Endothelial cell of umbilical vein (primary cell): Measurements from ENCODE around the gene DCLK2. TPM values are rescaled to one million over a fixed set of nuclear protein-coding genes. Genes with fewer than 3 reads are reported as not detected.

Source experiments
- BruUV-seq: library from RNA; stranded (reverse); fragments of 400-500 nt; replicated peaks from 2 replicates; lab custom pipeline; 2021; lab: Mats Ljungman, UMichigan
- CTCF ChIA-PET: fragments of 300-600, 350-600 bp; sonication (Branson Sonifier 250); formaldehyde crosslinking; loops from one replicate; lab custom pipeline; 2021; ENCODE audit warnings: antibody characterized with exemption, inconsistent platforms; lab: Charles Lee
- POLR2A ChIA-PET: fragments of 300-600, 350-600 bp; sonication (Branson Sonifier 250); formaldehyde crosslinking; loops from one replicate; lab custom pipeline; 2021; ENCODE audit warnings: antibody characterized with exemption, inconsistent platforms; lab: Charles Lee
- DNase-seq: peaks from one replicate; pipeline ENCODE4 v3.0.0-alpha.2; 2011; ENCODE audit warnings: low read depth, low spot score
- FAIRE-seq: peaks from 2 replicates; lab custom pipeline; 2011; peaks lifted over from hg19 to GRCh38; lab: Jason Lieb, UNC
- H2AFZ ChIP-seq: 2 replicates; pipeline ENCODE4 v1.6.0; 2012; ENCODE audit warnings: low read depth, low read length, control low read depth, inconsistent platforms
- H3K27ac ChIP-seq: 2 replicates; pipeline ENCODE4 v1.5.1; 2011; ENCODE audit warnings: low read depth, mild to moderate bottlenecking, control low read depth, low read length, moderate library complexity; ENCODE audit not compliant: insufficient read depth
- H3K27me3 ChIP-seq, 2 experiments: 2 replicates each; pipeline versions ENCODE4 v1.6.0 to v1.6.1; 2011; ENCODE audit warnings: low read length in 2 of 2, mixed read lengths in 1 of 2; ENCODE audit not compliant: control insufficient read depth in 2 of 2, insufficient read depth in 2 of 2
- H3K36me3 ChIP-seq, 2 experiments: 2 replicates in 1 of 2; 3 replicates in 1 of 2; pipeline ENCODE4 v1.5.1; 2011; ENCODE audit warnings: low read length in 2 of 2, mild to moderate bottlenecking in 1 of 2, moderate library complexity in 1 of 2; ENCODE audit not compliant: control insufficient read depth in 2 of 2, insufficient read depth in 2 of 2; ENCODE audit errors: extremely low read depth in 1 of 2
- H3K4me1 ChIP-seq: 3 replicates; pipeline ENCODE4 v1.5.1; 2011; ENCODE audit warnings: mild to moderate bottlenecking, low read length; ENCODE audit not compliant: control insufficient read depth, insufficient read depth; ENCODE audit errors: extremely low read depth
- H3K4me2 ChIP-seq: 2 replicates; pipeline ENCODE4 v1.6.1; 2011; ENCODE audit warnings: low read length, control low read depth, mixed read lengths; ENCODE audit not compliant: insufficient read depth
- H3K4me3 ChIP-seq, 3 experiments: fragments of 200-600 bp in 1 of 3; sonication (generic), shearing (Covaris generic) in 1 of 3; replicated peaks in 1 of 3; 2 replicates each; pipeline ENCODE4 v1.5.1; 2011 to 2016; ENCODE audit warnings: control low read depth in 3 of 3, low read length in 3 of 3, mild to moderate bottlenecking in 2 of 3, inconsistent platforms in 1 of 3, low read depth in 1 of 3, moderate library complexity in 1 of 3; ENCODE audit not compliant: insufficient read depth in 1 of 3
- H3K79me2 ChIP-seq: 2 replicates; pipeline ENCODE4 v1.6.0; 2012; ENCODE audit warnings: low read length, inconsistent platforms; ENCODE audit not compliant: control insufficient read depth, insufficient read depth
- H3K9ac ChIP-seq: replicated peaks from 2 replicates; pipeline ENCODE3; 2011; ENCODE audit warnings: low read length, control low read depth; ENCODE audit not compliant: insufficient read depth; ENCODE audit errors: extremely low read depth
- H3K9me1 ChIP-seq: replicated peaks from 3 replicates; pipeline ENCODE4 v1.6.0; 2011; ENCODE audit warnings: mild to moderate bottlenecking, low read length; ENCODE audit not compliant: control insufficient read depth, insufficient read depth; ENCODE audit errors: extremely low read depth
- H3K9me3 ChIP-seq: replicated peaks from 2 replicates; pipeline ENCODE4 v1.5.1; 2012; ENCODE audit warnings: low read length, inconsistent platforms; ENCODE audit not compliant: control insufficient read depth, insufficient read depth
- H4K20me1 ChIP-seq: replicated peaks from 2 replicates; pipeline ENCODE3; 2011; ENCODE audit warnings: mild to moderate bottlenecking, low read length; ENCODE audit not compliant: control insufficient read depth, insufficient read depth; ENCODE audit errors: extremely low read depth
- EZH2 ChIP-seq: IDR thresholded peaks from 2 replicates; pipeline ENCODE4 v1.6.1; 2012; ENCODE audit warnings: borderline replicate concordance, low read depth, mild to moderate bottlenecking, moderate library complexity, low read length, inconsistent platforms; ENCODE audit not compliant: severe bottlenecking
- FOS ChIP-seq: IDR thresholded peaks from 2 replicates; pipeline ENCODE4 v1.6.1; 2011; ENCODE audit warnings: mild to moderate bottlenecking, low read length, moderate library complexity, borderline replicate concordance; ENCODE audit not compliant: insufficient read depth
- GATA2 ChIP-seq: IDR thresholded peaks from 2 replicates; pipeline ENCODE4 v1.7.0; 2011; ENCODE audit warnings: low read depth, mild to moderate bottlenecking, moderate library complexity, mixed read lengths, low read length; ENCODE audit not compliant: insufficient read length, insufficient read depth
- JUN ChIP-seq: IDR thresholded peaks from 2 replicates; pipeline ENCODE4 v1.6.1; 2011; ENCODE audit warnings: borderline replicate concordance, low read depth; ENCODE audit not compliant: insufficient read length, insufficient read depth
- POLR2A ChIP-seq: IDR thresholded peaks from 2 replicates; pipeline ENCODE4 v1.6.1; 2012; ENCODE audit warnings: low read depth, mild to moderate bottlenecking, control low read depth, low read length
- POLR2AphosphoS5 ChIP-seq: IDR thresholded peaks from 2 replicates; pipeline ENCODE4 v1.6.1; 2012; ENCODE audit warnings: low read depth, mild to moderate bottlenecking, control low read depth, low read length, moderate library complexity; ENCODE audit not compliant: insufficient read depth
- dilution Hi-C: fragments of 300-500 bp; cut with MboI; formaldehyde crosslinking; loops from one replicate; pipeline ENCODE4 v1.15.0; 2019; ENCODE audit warnings: low sequenced_read_pairs; ENCODE audit not compliant: extremely low pct_ligation_motif_present
- intact Hi-C: fragments of 100-400 bp; cut with micrococcal nuclease; formaldehyde crosslinking; loops from one replicate; pipeline ENCODE4 v1.10.0; 2022
- polyA plus RNA-seq, 4 experiments: library from polyadenylated mRNA; depleted of rRNA in 3 of 4; stranded (reverse) in 3 of 4; unstranded in 1 of 4; fragments of >200 nt; gene quantifications; 2 replicates each; pipeline versions ENCODE4 v1.2.1 to v1.2.3, GENCODE V29; 2011 to 2012; ENCODE audit warnings: missing spikeins in 1 of 4
- total RNA-seq: library from RNA; stranded (reverse); gene quantifications from 2 replicates; pipeline ENCODE4 v1.2.3, GENCODE V29; 2021
- TF ChIP-seq, protein P1 (sequence below): IDR thresholded peaks from 2 replicates; pipeline ENCODE4 v1.6.1; 2011; ENCODE audit not compliant: insufficient read depth, insufficient read length

The DCLK2 gene
- total and polyA plus RNA-seq, 2 donors (not counting 3 experiments of a cell fraction or from before 2014, with no cell fraction given), result 1.7 to 4.7 TPM

DNA sequence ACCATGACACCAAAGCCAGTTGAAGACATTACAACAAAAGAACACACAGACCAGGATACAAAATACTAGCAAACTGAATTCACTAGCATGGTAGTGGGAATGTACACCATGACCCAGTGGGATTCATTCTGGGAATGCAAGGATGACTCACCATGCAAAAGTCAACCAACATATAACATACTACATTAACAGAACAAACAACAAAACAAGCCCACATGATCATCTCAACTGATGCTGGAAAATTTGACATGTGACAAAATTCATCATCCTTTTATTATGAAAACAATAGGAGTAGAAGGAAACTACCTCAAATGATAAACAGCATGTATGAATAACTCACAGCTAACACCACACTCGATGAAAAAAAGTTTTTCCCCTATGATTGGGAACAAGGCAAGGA lies 190.2 kb downstream of the DCLK2 start:
- Histone ChIP-seq H3K4me2 (no peak overlapping the region), H3K79me2 (no peaks in the 10 kb centered on the region), H3K9ac (no peak overlapping the region), H3K4me3 (no peak overlapping the region), H3K27ac (no peak overlapping the region), H3K9me3 (no peaks in the 10 kb centered on the region), H2AFZ (no peak overlapping the region), H3K27me3 (no peaks in the 10 kb centered on the region), H3K36me3 (no peaks in the 10 kb centered on the region), H3K9me1 (no peaks in the 10 kb centered on the region), H3K4me1 (no peaks in the 10 kb centered on the region), H4K20me1 (no peaks in the 10 kb centered on the region)
- FAIRE-seq (peak; percentile 63), DNase-seq (peak; percentile 55)
- dilution Hi-C loops, result no loop called here
- intact Hi-C loops, result no loop called here
- BruUV-seq, result no TSS peak
- ChIA-PET CTCF (no interaction called here), POLR2A (no interaction called here)
- TF ChIP-seq, protein P1, sequence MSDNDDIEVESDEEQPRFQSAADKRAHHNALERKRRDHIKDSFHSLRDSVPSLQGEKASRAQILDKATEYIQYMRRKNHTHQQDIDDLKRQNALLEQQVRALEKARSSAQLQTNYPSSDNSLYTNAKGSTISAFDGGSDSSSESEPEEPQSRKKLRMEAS, result no peak
- TF ChIP-seq FOS (peak; percentile 35), JUN (peak; percentile 62)

DNA sequence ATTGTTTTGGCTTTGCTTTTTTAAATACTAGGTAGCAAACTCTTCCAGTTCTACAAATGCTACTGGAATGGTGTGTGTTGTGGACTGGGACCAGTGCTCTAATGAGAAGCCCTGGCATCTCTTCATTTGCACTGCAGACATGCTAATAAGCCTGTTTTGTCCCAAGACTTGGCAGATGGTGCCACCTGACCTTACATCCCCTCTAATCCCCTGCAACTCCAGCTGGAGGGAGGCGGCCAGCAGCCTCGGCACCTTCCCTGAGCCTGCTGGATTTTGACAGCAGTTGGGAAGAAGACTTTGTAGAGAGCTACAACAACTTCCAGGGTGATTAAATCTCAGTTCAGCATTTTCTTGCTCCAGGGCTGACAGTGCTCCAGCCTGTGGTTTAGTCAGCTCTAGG lies 200.0 kb downstream of the DCLK2 start:
- no peak overlapping the region for H2AFZ ChIP-seq
- H3K9me3 ChIP-seq, result no peaks in the 10 kb centered on the region
- BruUV-seq, result no TSS peak
- H3K9ac ChIP-seq, result no peak overlapping the region
- no peaks in the 10 kb centered on the region for H3K79me2 ChIP-seq
- H3K36me3 ChIP-seq, result peaks cover 0 to 1% of the 10 kb centered on the region in 2 experiments
- CTCF ChIA-PET, result interaction anchor here (1.4 kb wide), 1 partner anchor 36 kb away, joined by 3 read pairs; no protein-coding TSS in a partner anchor
- no peak overlapping the region for H3K4me3 ChIP-seq
- H4K20me1 ChIP-seq, result no peaks in the 10 kb centered on the region
- no peak overlapping the region for H3K27ac ChIP-seq
- no peaks in the 10 kb centered on the region for H3K9me1 ChIP-seq
- H3K27me3 ChIP-seq, result no peaks in the 10 kb centered on the region
- intact Hi-C loops (no loop called here), dilution Hi-C loops (no loop called here)
- H3K4me2 ChIP-seq, result no peak overlapping the region
- H3K4me1 ChIP-seq, result peaks cover 6% of the 10 kb centered on the region
- no peak for TF ChIP-seq POLR2AphosphoS5
- TF ChIP-seq POLR2A, result no peak
- no peak for TF ChIP-seq EZH2
- no peak for TF ChIP-seq GATA2
- POLR2A ChIA-PET, result no interaction called here
- DNase-seq, result no peak
- FAIRE-seq, result no peak
